Effector memory CD8-positive, alpha-beta T cell (primary cell): ENCODE results near the gene GCK.

Experiments used
- ATAC-seq: fragments of 150-1000 bp; cut with Tn5 transposase; replicated peaks from 2 replicates; pipeline ENCODE4 v1.10.0; 2021; ENCODE audit warnings: mild to moderate bottlenecking, moderate library complexity
- DNase-seq, 3 experiments: peaks; one replicate each; pipeline ENCODE4 v3.0.0; 2021
- H3K27ac Mint-ChIP-seq, 2 donors: one replicate each; pipeline ENCODE4 v1.8.0; 2022; ENCODE audit warnings: mild to moderate bottlenecking in 2 of 2, mixed read lengths in 2 of 2, moderate library complexity in 2 of 2
- H3K27me3 Mint-ChIP-seq, 2 donors: one replicate each; pipeline ENCODE4 v1.8.0; 2022; ENCODE audit warnings: mixed read lengths in 2 of 2
- H3K36me3 Mint-ChIP-seq: one replicate; pipeline ENCODE4 v1.8.0; 2022; ENCODE audit warnings: mild to moderate bottlenecking, moderate library complexity, mixed read lengths; ENCODE audit not compliant: insufficient read depth
- H3K4me1 Mint-ChIP-seq, 2 donors: one replicate each; pipeline ENCODE4 v1.8.0; 2022; ENCODE audit warnings: low read depth in 2 of 2, mixed read lengths in 2 of 2
- H3K4me3 Mint-ChIP-seq, 2 donors: one replicate each; pipeline ENCODE4 v1.8.0; 2022; ENCODE audit warnings: mild to moderate bottlenecking in 2 of 2, mixed read lengths in 2 of 2, moderate library complexity in 2 of 2
- H3K9me3 Mint-ChIP-seq, 2 donors: one replicate each; pipeline ENCODE4 v1.8.0; 2022; ENCODE audit warnings: mixed read lengths in 2 of 2
- total RNA-seq, 9 experiments: gene quantifications; one replicate each; lab custom pipeline; 2026; lab: John Stamatoyannopoulos, UW

GCK gene
- total RNA-seq: 0 to 2.7 (median 0.21) reads per million in 9 experiments

DNA sequence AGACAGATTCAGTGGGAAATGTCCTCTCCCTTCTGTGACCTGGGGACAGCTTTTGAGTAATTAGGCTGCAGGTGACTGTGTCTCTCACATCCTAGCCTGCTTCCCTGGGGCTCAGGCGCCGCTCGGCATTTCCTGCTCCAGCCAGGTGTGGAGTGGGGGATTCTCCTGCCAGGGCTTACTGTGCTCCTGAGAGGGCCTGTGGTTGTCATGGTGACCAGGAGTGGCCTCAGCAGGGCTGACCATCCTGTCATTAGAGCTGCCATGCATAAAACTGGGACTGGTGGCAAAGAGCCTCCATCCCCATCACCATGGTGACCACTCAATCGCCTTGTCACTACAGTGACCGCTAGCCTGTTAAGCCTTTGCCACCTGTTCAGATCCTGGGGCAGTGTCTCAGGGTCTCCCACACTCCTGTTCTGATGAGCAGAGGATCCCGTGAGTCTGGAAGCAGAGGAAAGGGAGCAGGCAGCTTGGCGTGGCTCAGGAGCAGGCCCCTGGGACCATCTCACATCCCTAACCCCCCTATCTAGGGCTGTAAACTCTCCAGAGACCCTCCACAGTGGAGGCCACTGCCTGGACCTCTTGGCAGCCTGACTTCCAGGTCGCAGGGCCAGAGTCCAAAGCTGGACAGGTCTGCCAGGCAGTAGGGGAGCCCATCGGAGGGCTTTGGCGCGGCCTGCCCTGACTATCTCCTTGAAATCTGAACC lies at the start of gene GCK:
Gene GCK, minus strand, starts transcription at position 154 of the 707 bp plus-strand sequence. CDS start 486 bp downstream, outside the sequence.
- DNase-seq (no peak), ATAC-seq (no peak)
- peaks cover 31 to 53% of the 10 kb centered on the region in 2 donors for H3K27me3 Mint-ChIP-seq
- no peak within 1 kb of the TSS for H3K4me3 Mint-ChIP-seq
- peaks cover 3% of the 10 kb centered on the region for H3K36me3 Mint-ChIP-seq
- no peaks in the 10 kb centered on the region for H3K9me3 Mint-ChIP-seq
- H3K27ac Mint-ChIP-seq: no peak within 1 kb of the TSS
- H3K4me1 Mint-ChIP-seq: no peaks in the 10 kb centered on the region

GRCh38 chr7:44238116-44238695 lies 49.0 kb upstream of the GCK start:
- Mint-ChIP-seq H3K4me3 (no peak overlapping the region), H3K9me3 (no peaks in the 10 kb centered on the region), H3K27ac (no peak overlapping the region), H3K27me3 (peaks cover 7 to 28% of the 10 kb centered on the region in 2 donors), H3K4me1 (peaks cover 0 to 2% of the 10 kb centered on the region in 2 donors), H3K36me3 (peaks cover 3% of the 10 kb centered on the region)
- DNase-seq (no peak), ATAC-seq (no peak)

DNA sequence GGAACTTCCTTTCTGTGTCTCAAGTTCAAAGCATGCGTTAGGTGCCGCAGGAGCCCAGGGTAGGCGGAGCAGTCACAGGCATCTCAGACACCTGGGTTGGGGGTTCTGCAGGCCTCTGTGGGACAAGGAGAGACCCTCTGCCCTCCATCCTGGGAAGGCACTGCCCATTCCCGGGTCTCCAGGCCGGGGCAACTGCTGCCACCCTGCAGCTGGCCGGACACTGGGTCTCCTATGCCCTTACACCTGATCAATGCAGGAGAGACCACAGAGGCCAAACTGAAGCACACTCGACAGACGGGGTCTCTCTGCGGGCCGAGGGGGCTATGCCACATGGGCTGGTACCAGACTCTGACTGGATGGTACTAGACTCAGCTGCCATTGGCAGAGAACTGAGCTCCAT lies 48.5 kb upstream of the GCK start:
- DNase-seq (no peak), ATAC-seq (no peak)
- Mint-ChIP-seq H3K4me1 (peaks cover 0 to 2% of the 10 kb centered on the region in 2 donors), H3K9me3 (no peaks in the 10 kb centered on the region), H3K4me3 (no peak overlapping the region), H3K36me3 (peaks cover 3% of the 10 kb centered on the region), H3K27ac (no peak overlapping the region), H3K27me3 (peaks cover 7 to 28% of the 10 kb centered on the region in 2 donors)

DNA sequence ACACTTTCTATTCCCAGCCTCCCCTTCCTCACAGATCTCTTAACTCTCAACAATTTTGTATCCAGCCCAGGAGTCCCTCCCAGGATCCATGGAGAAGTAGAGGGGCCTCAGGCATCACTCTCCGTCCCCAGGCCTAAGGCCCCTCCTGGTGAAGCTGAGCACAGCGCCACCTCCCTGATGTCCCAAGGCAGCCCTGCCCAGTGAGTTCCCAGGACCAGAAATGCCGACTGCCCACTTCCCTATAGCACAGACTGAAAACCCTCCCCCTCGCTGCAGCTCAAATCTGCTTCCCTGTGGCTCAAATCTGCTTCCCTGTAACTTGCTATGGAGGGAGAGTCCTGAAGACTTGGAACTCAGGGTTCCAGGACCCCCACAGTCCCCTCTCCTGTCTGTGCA lies 47.1 kb upstream of the GCK start:
- Mint-ChIP-seq H3K27me3 (peaks cover 7 to 37% of the 10 kb centered on the region in 2 donors), H3K4me1 (peaks cover 0 to 2% of the 10 kb centered on the region in 2 donors), H3K36me3 (peaks cover 3% of the 10 kb centered on the region), H3K9me3 (no peaks in the 10 kb centered on the region), H3K27ac (no peak overlapping the region), H3K4me3 (no peak overlapping the region)
- no peak for ATAC-seq
- no peak for DNase-seq

GRCh38 chr7:44235582-44236332 lies 46.5 kb upstream of the GCK start:
- H3K4me3 Mint-ChIP-seq: no peak overlapping the region
- no peak for ATAC-seq
- no peak for DNase-seq
- peaks cover 0 to under 1% of the 10 kb centered on the region in 2 donors for H3K4me1 Mint-ChIP-seq
- H3K36me3 Mint-ChIP-seq: peaks cover 3% of the 10 kb centered on the region
- no peak overlapping the region for H3K27ac Mint-ChIP-seq
- no peaks in the 10 kb centered on the region for H3K9me3 Mint-ChIP-seq
- peaks cover 7 to 37% of the 10 kb centered on the region in 2 donors for H3K27me3 Mint-ChIP-seq

GRCh38 chr7:44235066-44235465 lies 45.8 kb upstream of the GCK start:
- Mint-ChIP-seq H3K27ac (no peak overlapping the region), H3K36me3 (peaks cover 3% of the 10 kb centered on the region), H3K27me3 (peaks cover 7 to 36% of the 10 kb centered on the region in 2 donors), H3K4me3 (no peak overlapping the region), H3K9me3 (no peaks in the 10 kb centered on the region), H3K4me1 (no peaks in the 10 kb centered on the region)
- no peak for DNase-seq
- ATAC-seq: no peak

DNA sequence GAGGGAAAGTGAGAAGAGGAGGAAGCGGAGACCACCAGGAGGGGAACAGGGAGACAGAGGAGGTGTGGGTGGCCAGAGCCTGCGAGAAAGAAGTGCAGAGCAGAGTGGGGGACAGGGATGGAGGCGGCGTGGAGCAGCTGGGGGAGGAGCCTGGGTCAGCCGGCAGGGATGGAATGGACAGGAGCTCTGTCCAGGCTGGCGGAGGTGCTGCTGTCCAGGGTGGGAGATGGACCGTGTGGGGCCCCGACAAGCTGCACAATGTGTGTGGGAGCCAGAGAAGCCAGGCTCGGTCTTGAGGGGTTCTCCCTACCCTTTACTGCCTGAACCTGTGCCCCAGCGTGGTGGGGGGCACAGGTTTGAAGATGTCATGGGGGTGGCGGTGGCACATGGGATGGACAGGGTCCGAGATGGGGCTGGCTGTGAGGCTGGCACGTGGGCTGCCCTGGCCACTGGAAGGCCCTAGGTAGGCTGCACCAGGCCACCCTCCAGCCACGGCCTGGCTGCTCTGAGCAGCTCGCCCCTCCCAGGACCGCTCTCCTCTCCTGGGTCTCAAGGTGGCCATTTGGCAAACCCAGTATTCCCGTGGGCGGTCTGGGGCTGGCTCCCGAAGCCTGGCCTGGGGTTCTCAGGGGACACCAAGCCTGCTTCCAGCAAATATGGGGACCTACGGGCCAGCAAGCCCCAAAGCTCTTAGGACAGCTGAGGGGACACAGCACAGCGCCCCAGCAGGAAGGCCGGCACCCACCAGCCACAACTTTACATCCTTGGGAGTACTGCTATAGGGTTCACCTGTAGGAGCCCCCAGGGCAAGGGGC lies 43.9 kb upstream of the GCK start:
- Mint-ChIP-seq H3K27me3 (peaks cover 7 to 26% of the 10 kb centered on the region in 2 donors), H3K27ac (no peak overlapping the region), H3K4me3 (no peak overlapping the region), H3K4me1 (no peaks in the 10 kb centered on the region), H3K9me3 (no peaks in the 10 kb centered on the region), H3K36me3 (peaks cover 3% of the 10 kb centered on the region)
- no peak for ATAC-seq
- no peak for DNase-seq

GRCh38 chr7:44232396-44232795 lies 43.2 kb upstream of the GCK start:
- Mint-ChIP-seq H3K36me3 (peaks cover 3% of the 10 kb centered on the region), H3K27me3 (peaks cover 7 to 28% of the 10 kb centered on the region in 2 donors), H3K27ac (no peak overlapping the region), H3K4me1 (no peaks in the 10 kb centered on the region), H3K4me3 (no peak overlapping the region), H3K9me3 (no peaks in the 10 kb centered on the region)
- no peak for ATAC-seq
- DNase-seq: no peak

- no peaks in the 10 kb centered on the region for H3K9me3 Mint-ChIP-seq
Observed at GRCh38 chr7:44231088-44231487, 41.8 kb upstream of the GCK start.

GRCh38 chr7:44230286-44230685 lies 41.0 kb upstream of the GCK start:
- no peaks in the 10 kb centered on the region for H3K9me3 Mint-ChIP-seq
- DNase-seq (no peak), ATAC-seq (no peak)
- no peak overlapping the region for H3K27ac Mint-ChIP-seq
- H3K4me1 Mint-ChIP-seq: no peaks in the 10 kb centered on the region
- no peaks in the 10 kb centered on the region for H3K36me3 Mint-ChIP-seq
- no peak overlapping the region for H3K4me3 Mint-ChIP-seq
- peaks cover 12 to 30% of the 10 kb centered on the region in 2 donors for H3K27me3 Mint-ChIP-seq

More at GRCh38 chr7:44231088-44231487, 41.8 kb upstream of the GCK start:
- no peak overlapping the region for H3K27ac Mint-ChIP-seq
- no peak for ATAC-seq
- H3K27me3 Mint-ChIP-seq: peaks cover 5 to 23% of the 10 kb centered on the region in 2 donors
- H3K4me3 Mint-ChIP-seq: no peak overlapping the region
- H3K36me3 Mint-ChIP-seq: no peaks in the 10 kb centered on the region
- H3K4me1 Mint-ChIP-seq: no peaks in the 10 kb centered on the region
- DNase-seq: no peak

DNA sequence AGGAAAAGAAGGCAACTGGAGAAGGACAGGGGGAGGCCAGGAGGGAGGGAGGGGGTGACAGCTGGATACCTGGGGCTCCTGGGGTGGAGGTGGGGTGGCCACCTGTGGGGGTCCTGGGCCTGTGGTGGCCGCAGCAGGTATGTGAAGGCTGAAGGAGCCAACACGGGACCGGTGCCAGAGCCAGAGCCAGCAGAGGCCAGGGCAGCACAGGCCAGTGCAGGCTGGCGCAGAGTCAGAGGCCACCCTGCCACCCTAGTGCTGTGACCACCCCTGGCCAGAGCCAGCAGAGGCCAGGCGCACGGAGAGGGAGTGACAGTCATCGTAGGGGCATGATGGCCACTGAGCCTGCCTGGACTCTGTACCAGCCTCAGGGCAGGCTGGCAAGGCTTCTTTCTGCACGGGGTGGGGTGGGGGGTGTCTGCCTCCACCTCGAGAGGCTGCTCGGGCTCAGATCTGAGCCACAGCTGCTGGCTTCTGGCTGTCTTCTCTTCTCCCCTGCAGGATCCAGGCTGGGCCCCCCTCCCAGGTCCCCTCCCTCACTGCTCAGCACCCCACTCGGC lies 40.4 kb upstream of the GCK start:
- Mint-ChIP-seq H3K4me1 (no peaks in the 10 kb centered on the region), H3K36me3 (no peaks in the 10 kb centered on the region), H3K4me3 (no peak overlapping the region), H3K27ac (no peak overlapping the region), H3K27me3 (peaks cover 12 to 36% of the 10 kb centered on the region in 2 donors), H3K9me3 (no peaks in the 10 kb centered on the region)
- ATAC-seq: no peak
- no peak for DNase-seq

DNA sequence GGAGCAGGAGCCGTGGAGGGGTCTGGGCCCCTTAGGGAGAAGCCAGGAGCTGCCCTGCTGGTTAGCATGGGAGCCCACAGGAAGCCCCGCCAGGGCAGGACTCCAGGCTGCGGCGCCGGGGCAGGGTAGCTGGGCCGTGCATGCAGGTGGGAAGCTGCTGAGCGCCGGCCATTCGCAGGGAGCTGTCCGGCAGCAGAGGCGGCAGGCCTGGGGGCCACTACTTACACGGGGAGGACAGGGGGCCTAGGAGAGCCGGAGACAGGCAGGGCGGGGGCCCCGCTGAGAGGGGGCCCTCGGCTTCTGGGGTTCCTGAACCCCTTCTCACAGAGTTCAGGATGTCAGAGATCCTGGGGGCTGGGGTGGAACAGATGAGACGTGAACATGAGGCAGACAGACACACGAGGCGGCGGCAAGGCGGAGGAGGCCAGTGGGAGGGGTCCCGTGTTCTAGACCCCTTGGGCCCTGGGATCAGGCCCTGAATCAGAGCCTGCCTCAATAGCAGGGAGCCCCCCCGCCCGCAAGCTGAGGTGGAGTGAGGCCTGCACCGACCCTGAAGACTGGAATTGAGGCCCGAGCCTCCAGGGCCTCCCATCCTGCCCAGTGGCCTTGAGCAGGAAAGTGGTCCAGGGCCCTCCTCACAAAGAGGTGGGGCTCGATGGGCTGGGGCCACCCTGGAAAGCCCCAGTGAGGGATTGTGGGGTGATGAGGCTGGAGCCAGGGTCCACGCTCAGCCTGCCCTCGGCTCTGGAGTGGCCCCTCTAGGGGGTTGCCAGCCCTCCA lies 39.5 kb upstream of the GCK start:
- Mint-ChIP-seq H3K27me3 (peaks cover 17 to 45% of the 10 kb centered on the region in 2 donors), H3K9me3 (no peaks in the 10 kb centered on the region), H3K27ac (no peak overlapping the region), H3K36me3 (no peaks in the 10 kb centered on the region), H3K4me1 (no peaks in the 10 kb centered on the region), H3K4me3 (no peak overlapping the region)
- ATAC-seq (no peak), DNase-seq (no peak)
